Stimulated activated CD8-positive, alpha-beta memory T cell treated with anti-CD3 and anti-CD28 coated beads, Interleukin-2, amount 100 ng/mL, for 48 hours (primary cell): ENCODE data around the gene CCDC47.
A peak's percentile ranks its signal among the peaks of the same experiment; 100 is the strongest.

Experiments
- DNase-seq, 2 donors: peaks; one replicate each; pipeline ENCODE4 v3.0.0-alpha.2; 2020; ENCODE audit warnings: low read depth in 2 of 2

The CCDC47 gene

GRCh38 chr17:63785556-63785955 is 12.2 kb upstream of the CCDC47 start:
- no peak for DNase-seq

DNA sequence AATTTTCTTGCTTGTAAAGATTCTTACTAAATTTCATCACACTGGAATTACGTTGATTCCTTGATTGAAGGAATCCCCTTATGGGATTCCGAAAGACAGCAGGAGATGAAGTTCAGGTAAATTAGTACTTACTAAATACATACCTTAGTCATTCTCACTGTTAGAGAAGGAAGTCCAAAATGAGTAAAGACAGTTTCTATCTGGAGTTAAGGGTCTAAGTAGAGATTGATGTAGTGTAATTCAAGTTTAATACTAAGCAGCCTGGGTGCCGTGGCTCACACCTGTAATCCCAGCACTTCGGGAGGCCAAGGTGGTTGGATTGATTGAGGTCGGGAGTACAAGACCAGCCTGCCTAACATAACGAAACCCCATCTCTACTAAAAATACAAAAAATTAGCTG is 10.1 kb upstream of the CCDC47 start:
- DNase-seq: no peak

GRCh38 chr17:63780928-63781327 is 7.5 kb upstream of the CCDC47 start:
- DNase-seq: no peak

GRCh38 chr17:63780507-63780906 is 7.1 kb upstream of the CCDC47 start:
- no peak for DNase-seq

GRCh38 chr17:63775420-63775819 is 2.0 kb upstream of the CCDC47 start:
- no peak for DNase-seq

GRCh38 chr17:63774969-63775265 is 1.5 kb upstream of the CCDC47 start:
- DNase-seq: no peak

GRCh38 chr17:63774141-63774968 is 958 bp upstream of the CCDC47 start, which contains the start of gene DDX42:
DDX42 (plus strand) TSS chr17:63774170; CDS start chr17:63787050, 12,880 bp downstream.
- peak; percentile 81 to 85 for DNase-seq

GRCh38 chr17:63772801-63773271 is 561 bp downstream of the CCDC47 start:
- DNase-seq: no peak

GRCh38 chr17:63768433-63768832 is 5.0 kb downstream of the CCDC47 start:
- DNase-seq: no peak

DNA sequence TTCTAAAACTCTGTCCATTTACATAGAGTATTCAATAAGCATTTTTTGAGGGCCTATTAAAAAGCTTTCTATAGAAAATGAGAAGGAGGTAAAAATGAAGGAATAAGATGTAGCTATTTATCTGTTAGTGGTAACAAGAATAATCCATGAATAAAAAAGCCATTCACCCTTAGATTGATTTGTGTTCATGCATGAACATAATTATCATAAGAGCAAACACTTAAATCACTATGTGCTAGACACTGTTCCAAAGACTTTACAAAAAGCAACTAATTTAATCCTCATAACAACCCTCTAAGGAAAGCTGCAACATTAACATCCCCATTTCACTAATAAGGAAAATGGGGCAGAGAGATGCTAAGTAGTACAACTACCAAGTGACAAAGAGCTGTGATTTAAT is 6.6 kb downstream of the CCDC47 start:
- DNase-seq: no peak

GRCh38 chr17:63764716-63765115 is 8.7 kb downstream of the CCDC47 start:
- no peak for DNase-seq

DNA sequence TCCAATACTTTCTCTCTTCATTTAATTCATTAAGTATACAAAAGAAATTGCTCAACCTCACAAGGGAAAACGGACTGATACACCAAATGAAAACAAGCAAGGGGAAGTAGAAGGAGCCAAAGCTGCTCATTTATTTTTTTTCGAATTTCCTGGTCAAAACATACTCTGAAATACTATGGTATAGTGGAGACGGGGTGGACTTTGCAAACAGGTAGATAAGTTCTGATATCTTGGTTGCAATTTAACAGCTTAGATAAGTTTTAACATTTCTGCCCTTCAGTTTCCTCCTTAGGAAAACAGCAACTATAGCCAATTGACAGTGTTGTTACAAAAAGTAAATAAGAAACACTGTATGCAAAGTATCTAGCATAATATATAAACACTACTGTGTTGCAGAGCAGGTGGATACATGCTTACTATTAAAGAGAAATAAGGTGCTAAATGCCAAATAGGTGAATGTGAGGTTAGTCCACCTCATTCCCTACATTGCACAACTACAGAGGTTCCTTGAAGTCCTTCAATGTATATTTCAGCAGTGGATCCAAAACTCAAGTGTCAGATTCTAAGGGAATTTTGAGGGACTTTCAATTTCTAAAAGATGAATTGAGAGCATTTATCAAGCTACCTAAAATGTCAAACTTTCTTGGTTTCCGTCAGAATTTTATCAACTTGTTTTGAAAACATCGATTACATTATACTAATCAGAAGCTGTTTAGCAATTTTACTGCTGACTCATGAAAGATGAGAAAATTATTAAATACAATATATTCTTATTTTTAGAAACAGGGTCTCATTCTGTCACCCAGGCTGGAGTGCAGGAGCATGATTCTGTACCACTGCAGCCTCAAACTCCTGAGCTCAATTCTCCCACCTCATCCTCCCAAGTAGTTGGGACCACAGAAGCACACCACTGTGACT is 11.0 kb downstream of the CCDC47 start:
- DNase-seq: no peak

GRCh38 chr17:63760771-63761539 is 12.4 kb downstream of the CCDC47 start:
- DNase-seq: peak; percentile 24 to 26

GRCh38 chr17:63758428-63758827 is 15.0 kb downstream of the CCDC47 start:
- DNase-seq: no peak

GRCh38 chr17:63754046-63754445 is 19.4 kb downstream of the CCDC47 start:
- DNase-seq: no peak

- DNase-seq: no peak
Observed at GRCh38 chr17:63753215-63753614, 20.2 kb downstream of the CCDC47 start.

DNA sequence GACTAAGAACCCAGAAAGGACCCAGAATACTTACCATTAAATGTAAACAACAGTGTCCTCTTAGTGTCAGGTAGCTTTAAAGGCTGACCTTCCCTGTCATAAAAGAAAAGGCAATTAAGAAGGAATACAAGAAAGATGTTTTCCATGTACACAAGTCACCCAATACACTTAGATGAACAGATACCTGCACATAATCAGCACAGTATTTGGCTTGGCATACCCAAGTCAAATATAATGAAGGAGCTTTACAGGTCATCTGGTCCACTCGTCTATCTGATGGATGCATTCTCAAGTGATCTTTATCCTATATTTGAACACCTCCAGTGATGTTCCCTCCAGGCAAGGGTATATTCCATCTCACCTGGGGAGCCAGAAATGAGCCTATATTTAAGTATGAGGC is 20.7 kb downstream of the CCDC47 start:
- DNase-seq: no peak

DNA sequence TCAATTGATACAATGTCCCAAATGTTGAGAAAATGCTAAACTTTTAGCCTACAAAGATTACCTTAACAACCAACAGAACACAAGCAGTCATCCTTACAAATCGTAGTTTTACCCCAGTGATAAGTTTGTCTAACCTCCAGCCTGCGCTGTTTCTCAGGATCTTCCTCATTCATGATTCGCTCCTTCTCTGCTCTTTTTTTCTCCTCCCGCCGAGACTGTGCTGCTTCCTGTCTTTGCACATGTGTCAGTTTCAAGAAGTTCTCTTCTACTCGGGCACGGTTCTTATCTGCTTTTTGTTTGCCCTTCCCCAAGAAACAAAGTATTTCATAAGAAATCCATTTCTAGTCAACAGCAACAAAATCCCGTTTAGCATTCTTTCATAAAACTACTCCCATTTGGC is 21.6 kb downstream of the CCDC47 start:
- no peak for DNase-seq

GRCh38 chr17:63741408-63742173 is 31.8 kb downstream of the CCDC47 start, which contains the start of gene STRADA:
STRADA (minus strand) TSS chr17:63741799; CDS start chr17:63728369, 13,430 bp downstream.
- DNase-seq: peak; percentile 99

DNA sequence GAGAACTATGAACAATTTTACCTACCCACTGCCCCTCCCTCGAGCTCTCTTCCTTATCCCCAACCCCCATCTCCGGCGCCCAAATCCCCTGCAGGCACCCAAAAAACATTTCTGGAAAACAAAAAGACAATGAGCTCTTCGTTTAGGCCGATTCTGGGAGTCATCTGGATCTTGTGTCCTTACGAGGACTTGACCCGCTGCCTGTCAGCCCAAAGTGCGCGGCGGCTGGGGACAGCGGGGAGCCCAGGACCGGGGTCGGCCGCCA is 32.3 kb downstream of the CCDC47 start:
- no peak for DNase-seq

GRCh38 chr17:63740464-63741142 is 32.8 kb downstream of the CCDC47 start:
- DNase-seq: no peak
